HG03066 (cell line): Measurements from ENCODE around the gene HYI.

ENCODE experiments used
- ATAC-seq: cut with Tn5 transposase; IDR thresholded peaks from one replicate; pipeline ENCODE4 v1.9.1; 2021; ENCODE audit warnings: low read depth; ENCODE audit not compliant: unreplicated experiment

The HYI gene

GRCh38 chr1:43445606-43446387 is 7.9 kb downstream of the HYI start:
- no peak for ATAC-seq

- ATAC-seq: no peak
Measured at GRCh38 chr1:43444836-43445235, 8.9 kb downstream of the HYI start.

- no peak for ATAC-seq
Measured at GRCh38 chr1:43444151-43444828, 9.4 kb downstream of the HYI start.

GRCh38 chr1:43443197-43443946 is 10.4 kb downstream of the HYI start:
- no peak for ATAC-seq

GRCh38 chr1:43442756-43443155 is 11.0 kb downstream of the HYI start:
- ATAC-seq: no peak

- no peak for ATAC-seq
Measured at GRCh38 chr1:43441894-43442637, 11.7 kb downstream of the HYI start.

GRCh38 chr1:43441166-43441893 is 12.4 kb downstream of the HYI start:
- ATAC-seq: no peak

- no peak for ATAC-seq
Measured at GRCh38 chr1:43440358-43440757, 13.4 kb downstream of the HYI start.

- ATAC-seq: no peak
Measured at GRCh38 chr1:43439781-43440180, 13.9 kb downstream of the HYI start.

- ATAC-seq: no peak
Measured at GRCh38 chr1:43438953-43439581, 14.7 kb downstream of the HYI start.

- no peak for ATAC-seq
Measured at GRCh38 chr1:43438576-43438952, 15.2 kb downstream of the HYI start.

- no peak for ATAC-seq
Measured at GRCh38 chr1:43438006-43438405, 15.7 kb downstream of the HYI start.

GRCh38 chr1:43437031-43437973 is 16.4 kb downstream of the HYI start:
- no peak for ATAC-seq

GRCh38 chr1:43436371-43436770 is 17.4 kb downstream of the HYI start:
- ATAC-seq: no peak

- ATAC-seq: no peak
Measured at GRCh38 chr1:43435146-43436145, 18.3 kb downstream of the HYI start.

- ATAC-seq: no peak
Measured at GRCh38 chr1:43434256-43434655, 19.5 kb downstream of the HYI start.

- no peak for ATAC-seq
Measured at GRCh38 chr1:43432907-43433306, 20.8 kb downstream of the HYI start.
